ENCODE data around the gene NUP62.
A peak's percentile ranks its signal among the peaks of the same experiment; 100 is the strongest.
"Not testable (repeated sequence)": the region's sequence is repeated elsewhere in the genome, so short reads cannot be mapped to it uniquely, and the experiment has no call there.

The NUP62 gene

GRCh38 chr19:49929121-49929610, at the start of gene NUP62, which contains the start of gene ATF5:
Gene NUP62, minus strand, starts transcription at chr19:49929504. Its CDS starts 19,697 bp downstream, at chr19:49909807.
Gene ATF5, plus strand, starts transcription at chr19:49929205. Its CDS starts 1,646 bp downstream, at chr19:49930851.
- peak within 1 kb of the TSS; percentile 94 for H3K4me3 ChIP-seq (ENCODE audit: low read depth, low read length)
- H3K9ac ChIP-seq (ENCODE audit: low read length): peak within 1 kb of the TSS; percentile 99
- peak within 1 kb of the TSS; percentile 88 for H3K27ac ChIP-seq (ENCODE audit: low read depth, low read length)
- H3K9me3 ChIP-seq (ENCODE audit: control insufficient read depth, insufficient read depth, low read depth, low read length): no peaks in the 10 kb centered on the region
- H3K4me1 ChIP-seq (ENCODE audit: control insufficient read depth, insufficient read depth, low read length): peaks cover 12% of the 10 kb centered on the region
- no peaks in the 10 kb centered on the region for H3K27me3 ChIP-seq (ENCODE audit: control insufficient read depth, insufficient read depth, low read length)
- H3K36me3 ChIP-seq (ENCODE audit: control insufficient read depth, insufficient read depth, low read length): peaks cover 32% of the 10 kb centered on the region

- Histone ChIP-seq H3K4me1 (ENCODE audit: control insufficient read depth, insufficient read depth, low read length) (no peaks in the 10 kb centered on the region), H3K27me3 (ENCODE audit: control insufficient read depth, insufficient read depth, low read length) (no peaks in the 10 kb centered on the region), H3K9me3 (ENCODE audit: control insufficient read depth, insufficient read depth, low read depth, low read length) (no peaks in the 10 kb centered on the region), H3K36me3 (ENCODE audit: control insufficient read depth, insufficient read depth, low read length) (peaks cover 10% of the 10 kb centered on the region), H3K27ac (ENCODE audit: low read depth, low read length) (no peak overlapping the region), H3K4me3 (ENCODE audit: low read depth, low read length) (no peak overlapping the region), H3K9ac (ENCODE audit: low read length) (no peak overlapping the region)
Measured at GRCh38 chr19:49978324-49978723, 49.0 kb upstream of the NUP62 start.

GRCh38 chr19:49977881-49978280, 48.6 kb upstream of the NUP62 start:
- Histone ChIP-seq H3K9me3 (ENCODE audit: control insufficient read depth, insufficient read depth, low read depth, low read length) (no peaks in the 10 kb centered on the region), H3K27me3 (ENCODE audit: control insufficient read depth, insufficient read depth, low read length) (no peaks in the 10 kb centered on the region), H3K36me3 (ENCODE audit: control insufficient read depth, insufficient read depth, low read length) (peaks cover 10% of the 10 kb centered on the region), H3K9ac (ENCODE audit: low read length) (no peak overlapping the region), H3K4me1 (ENCODE audit: control insufficient read depth, insufficient read depth, low read length) (no peaks in the 10 kb centered on the region), H3K27ac (ENCODE audit: low read depth, low read length) (no peak overlapping the region), H3K4me3 (ENCODE audit: low read depth, low read length) (no peak overlapping the region)

GRCh38 chr19:49977076-49977475, 47.8 kb upstream of the NUP62 start:
- no peaks in the 10 kb centered on the region for H3K27me3 ChIP-seq (ENCODE audit: control insufficient read depth, insufficient read depth, low read length)
- H3K36me3 ChIP-seq (ENCODE audit: control insufficient read depth, insufficient read depth, low read length): peaks cover 10% of the 10 kb centered on the region
- no peaks in the 10 kb centered on the region for H3K9me3 ChIP-seq (ENCODE audit: control insufficient read depth, insufficient read depth, low read depth, low read length)
- no peak overlapping the region for H3K4me3 ChIP-seq (ENCODE audit: low read depth, low read length)
- no peaks in the 10 kb centered on the region for H3K4me1 ChIP-seq (ENCODE audit: control insufficient read depth, insufficient read depth, low read length)
- no peak overlapping the region for H3K27ac ChIP-seq (ENCODE audit: low read depth, low read length)
- H3K9ac ChIP-seq (ENCODE audit: low read length): no peak overlapping the region

- H3K4me1 ChIP-seq (ENCODE audit: control insufficient read depth, insufficient read depth, low read length): no peaks in the 10 kb centered on the region
- no peak overlapping the region for H3K4me3 ChIP-seq (ENCODE audit: low read depth, low read length)
- H3K27me3 ChIP-seq (ENCODE audit: control insufficient read depth, insufficient read depth, low read length): no peaks in the 10 kb centered on the region
- no peak overlapping the region for H3K9ac ChIP-seq (ENCODE audit: low read length)
- H3K9me3 ChIP-seq (ENCODE audit: control insufficient read depth, insufficient read depth, low read depth, low read length): no peaks in the 10 kb centered on the region
- H3K27ac ChIP-seq (ENCODE audit: low read depth, low read length): no peak overlapping the region
- peaks cover 8% of the 10 kb centered on the region for H3K36me3 ChIP-seq (ENCODE audit: control insufficient read depth, insufficient read depth, low read length)
Measured at GRCh38 chr19:49976496-49976895, 47.2 kb upstream of the NUP62 start.

GRCh38 chr19:49975051-49975450, 45.7 kb upstream of the NUP62 start:
- no peaks in the 10 kb centered on the region for H3K9me3 ChIP-seq (ENCODE audit: control insufficient read depth, insufficient read depth, low read depth, low read length)
- H3K9ac ChIP-seq (ENCODE audit: low read length): no peak overlapping the region
- no peaks in the 10 kb centered on the region for H3K4me1 ChIP-seq (ENCODE audit: control insufficient read depth, insufficient read depth, low read length)
- H3K36me3 ChIP-seq (ENCODE audit: control insufficient read depth, insufficient read depth, low read length): peaks cover 8% of the 10 kb centered on the region
- no peaks in the 10 kb centered on the region for H3K27me3 ChIP-seq (ENCODE audit: control insufficient read depth, insufficient read depth, low read length)
- H3K27ac ChIP-seq (ENCODE audit: low read depth, low read length): no peak overlapping the region
- H3K4me3 ChIP-seq (ENCODE audit: low read depth, low read length): no peak overlapping the region

- Histone ChIP-seq H3K4me1 (ENCODE audit: control insufficient read depth, insufficient read depth, low read length) (no peaks in the 10 kb centered on the region), H3K27me3 (ENCODE audit: control insufficient read depth, insufficient read depth, low read length) (peaks cover 2% of the 10 kb centered on the region; the same call in 1 of the 2 replicates), H3K9ac (ENCODE audit: low read length) (no peak overlapping the region), H3K36me3 (ENCODE audit: control insufficient read depth, insufficient read depth, low read length) (peaks cover 8% of the 10 kb centered on the region), H3K9me3 (ENCODE audit: control insufficient read depth, insufficient read depth, low read depth, low read length) (no peaks in the 10 kb centered on the region), H3K27ac (ENCODE audit: low read depth, low read length) (no peak overlapping the region), H3K4me3 (ENCODE audit: low read depth, low read length) (no peak overlapping the region)
Measured at GRCh38 chr19:49973987-49974386, 44.7 kb upstream of the NUP62 start.

GRCh38 chr19:49972841-49973240, 43.5 kb upstream of the NUP62 start:
- Histone ChIP-seq H3K36me3 (ENCODE audit: control insufficient read depth, insufficient read depth, low read length) (peaks cover 7% of the 10 kb centered on the region), H3K4me1 (ENCODE audit: control insufficient read depth, insufficient read depth, low read length) (no peaks in the 10 kb centered on the region), H3K27ac (ENCODE audit: low read depth, low read length) (no peak overlapping the region), H3K4me3 (ENCODE audit: low read depth, low read length) (no peak overlapping the region), H3K9me3 (ENCODE audit: control insufficient read depth, insufficient read depth, low read depth, low read length) (no peaks in the 10 kb centered on the region), H3K27me3 (ENCODE audit: control insufficient read depth, insufficient read depth, low read length) (peaks cover 3% of the 10 kb centered on the region; the same call in 1 of the 2 replicates), H3K9ac (ENCODE audit: low read length) (no peak overlapping the region)

- H3K36me3 ChIP-seq (ENCODE audit: control insufficient read depth, insufficient read depth, low read length): peaks cover 3% of the 10 kb centered on the region; the same call in 1 of the 2 replicates
- no peak overlapping the region for H3K9ac ChIP-seq (ENCODE audit: low read length)
- H3K27ac ChIP-seq (ENCODE audit: low read depth, low read length): no peak overlapping the region
- peaks cover 3% of the 10 kb centered on the region; the same call in 1 of the 2 replicates for H3K27me3 ChIP-seq (ENCODE audit: control insufficient read depth, insufficient read depth, low read length)
- no peaks in the 10 kb centered on the region for H3K9me3 ChIP-seq (ENCODE audit: control insufficient read depth, insufficient read depth, low read depth, low read length)
- H3K4me3 ChIP-seq (ENCODE audit: low read depth, low read length): no peak overlapping the region
- no peaks in the 10 kb centered on the region for H3K4me1 ChIP-seq (ENCODE audit: control insufficient read depth, insufficient read depth, low read length)
Measured at GRCh38 chr19:49971991-49972411, 42.7 kb upstream of the NUP62 start.

GRCh38 chr19:49969355-49969754, 40.1 kb upstream of the NUP62 start:
- not testable (repeated sequence) for H3K9ac ChIP-seq (ENCODE audit: low read length); H3K27me3 ChIP-seq (ENCODE audit: control insufficient read depth, insufficient read depth, low read length); H3K36me3 ChIP-seq (ENCODE audit: control insufficient read depth, insufficient read depth, low read length); H3K4me1 ChIP-seq (ENCODE audit: control insufficient read depth, insufficient read depth, low read length); H3K4me3 ChIP-seq (ENCODE audit: low read depth, low read length); H3K9me3 ChIP-seq (ENCODE audit: control insufficient read depth, insufficient read depth, low read depth, low read length); H3K27ac ChIP-seq (ENCODE audit: low read depth, low read length)

- no peaks in the 10 kb centered on the region for H3K36me3 ChIP-seq (ENCODE audit: control insufficient read depth, insufficient read depth, low read length)
- H3K4me3 ChIP-seq (ENCODE audit: low read depth, low read length): no peak overlapping the region
- H3K27me3 ChIP-seq (ENCODE audit: control insufficient read depth, insufficient read depth, low read length): peaks cover 3% of the 10 kb centered on the region; the same call in 1 of the 2 replicates
- H3K9me3 ChIP-seq (ENCODE audit: control insufficient read depth, insufficient read depth, low read depth, low read length): no peaks in the 10 kb centered on the region
- H3K9ac ChIP-seq (ENCODE audit: low read length): no peak overlapping the region
- H3K27ac ChIP-seq (ENCODE audit: low read depth, low read length): no peak overlapping the region
- no peaks in the 10 kb centered on the region for H3K4me1 ChIP-seq (ENCODE audit: control insufficient read depth, insufficient read depth, low read length)
Measured at GRCh38 chr19:49968279-49968922, 39.1 kb upstream of the NUP62 start.

All from HUES6 (cell line).